Fibroblast of skin of left biceps (primary cell): ENCODE results near the gene REPS1.

Source experiments
- DNase-seq, 2 experiments: peaks; one replicate each; pipeline ENCODE4 v3.0.0-alpha.2; 2013; ENCODE audit warnings: low read depth in 2 of 2

The REPS1 gene

DNA sequence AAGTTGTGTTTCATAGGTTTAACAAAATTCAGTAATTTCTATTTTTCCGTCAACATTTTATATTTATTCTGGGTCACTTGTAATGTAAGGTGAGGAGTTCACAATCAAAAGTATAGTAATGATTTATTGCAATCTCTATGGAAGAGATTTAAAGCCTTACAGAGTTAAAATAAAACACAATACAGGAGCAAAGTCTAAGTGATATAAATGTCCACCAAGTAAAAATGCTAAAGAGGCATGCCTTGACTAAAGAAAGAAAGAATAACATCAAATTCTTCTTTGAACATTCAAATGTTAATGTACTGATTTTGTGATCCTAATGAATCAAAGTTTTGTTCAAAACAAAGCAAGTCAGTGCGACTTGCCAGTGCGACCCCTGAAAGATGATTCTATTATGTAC is 61.5 kb downstream of the REPS1 start:
- DNase-seq: no peak

DNA sequence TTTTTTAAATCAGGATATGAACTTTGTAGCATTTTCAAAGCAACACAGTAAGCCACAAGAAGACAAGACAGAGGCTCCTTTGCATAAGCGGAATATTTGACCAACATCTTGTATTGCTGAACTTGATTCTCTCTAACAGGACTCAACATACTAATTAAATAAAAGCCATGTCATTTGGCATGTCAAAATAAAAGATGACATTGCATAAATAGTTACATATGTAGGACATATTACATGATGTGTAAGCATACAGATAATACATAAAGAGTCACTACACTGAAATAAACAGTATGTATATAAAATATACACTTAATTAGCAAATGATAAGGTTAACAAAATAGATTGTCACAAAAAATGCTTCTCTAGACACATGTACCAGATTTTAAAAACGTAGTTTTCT is 62.2 kb downstream of the REPS1 start:
- DNase-seq: no peak

DNA sequence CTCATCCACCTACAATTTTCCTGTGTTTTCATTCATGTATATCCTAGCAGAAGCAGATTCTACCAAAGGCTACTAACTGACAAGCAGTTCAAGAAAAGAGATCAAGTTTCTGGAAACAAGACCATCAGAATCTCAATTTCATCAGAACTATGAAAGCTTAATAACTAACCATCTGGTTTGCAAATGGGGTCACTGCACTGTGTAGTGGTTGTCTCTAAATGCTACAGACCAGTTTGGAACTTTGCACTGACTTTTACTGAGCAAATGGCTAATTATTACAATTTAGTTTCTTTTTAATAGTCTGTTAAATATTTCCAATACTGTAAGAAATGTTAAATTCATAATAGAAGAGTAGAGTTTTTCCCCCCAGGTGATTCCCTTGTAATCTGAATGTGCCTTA is 64.5 kb downstream of the REPS1 start:
- DNase-seq: no peak

DNA sequence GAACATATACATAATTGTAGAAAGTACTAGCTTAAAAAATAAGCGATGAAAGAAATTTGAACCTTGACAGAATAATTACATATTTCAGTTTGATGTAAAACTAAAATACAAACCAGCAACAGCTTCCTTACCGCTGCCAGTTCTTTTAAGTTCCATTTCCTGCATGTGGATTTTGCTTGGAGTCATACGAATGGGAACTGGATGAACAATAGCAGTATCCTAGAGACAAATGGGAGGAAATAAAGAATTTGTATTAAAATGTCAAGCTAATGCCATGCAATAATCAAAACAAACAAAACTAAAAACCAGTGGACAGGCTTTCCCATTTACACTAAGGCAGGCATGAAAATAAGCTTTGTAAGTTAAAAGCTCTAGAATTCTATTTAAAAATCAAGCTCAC is 67.1 kb downstream of the REPS1 start:
- DNase-seq: no peak

DNA sequence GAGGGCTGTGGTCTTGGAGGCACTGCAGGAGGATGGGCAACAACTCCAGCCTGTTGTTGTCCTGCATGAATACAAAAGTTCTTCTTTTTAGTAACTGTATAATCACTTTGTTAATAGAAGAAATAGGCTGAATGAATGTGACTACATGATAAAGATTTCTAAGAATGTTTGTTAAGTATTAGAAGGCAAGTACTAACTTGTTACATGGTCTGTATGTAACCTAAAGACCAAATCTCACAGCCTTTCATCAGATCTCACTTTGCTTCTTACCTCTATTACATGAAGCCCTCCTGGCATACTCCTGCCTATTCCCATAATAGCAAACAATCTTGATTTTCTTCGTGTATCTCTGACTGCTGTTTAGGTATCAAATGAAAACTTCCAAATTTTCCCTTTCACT is 73.4 kb downstream of the REPS1 start:
- DNase-seq: no peak

DNA sequence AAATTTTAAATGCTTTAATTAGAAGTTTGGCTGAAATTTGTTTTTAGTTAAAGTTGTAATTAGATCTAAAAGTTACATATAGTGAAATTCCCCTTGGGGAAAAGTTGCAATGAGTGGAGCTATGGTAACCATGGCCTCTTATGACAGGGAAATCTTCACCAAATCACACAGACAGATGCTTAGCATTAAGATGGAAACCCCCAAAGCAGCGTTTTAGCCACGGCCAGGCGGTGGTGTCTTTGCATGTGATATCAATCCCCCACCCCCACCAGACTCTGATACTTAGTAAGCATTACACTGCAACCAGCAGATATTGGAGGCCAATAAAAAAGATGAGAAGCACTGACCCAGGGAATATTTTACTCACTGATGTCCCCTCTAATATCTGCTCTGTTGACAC is 75.7 kb downstream of the REPS1 start:
- no peak for DNase-seq

DNA sequence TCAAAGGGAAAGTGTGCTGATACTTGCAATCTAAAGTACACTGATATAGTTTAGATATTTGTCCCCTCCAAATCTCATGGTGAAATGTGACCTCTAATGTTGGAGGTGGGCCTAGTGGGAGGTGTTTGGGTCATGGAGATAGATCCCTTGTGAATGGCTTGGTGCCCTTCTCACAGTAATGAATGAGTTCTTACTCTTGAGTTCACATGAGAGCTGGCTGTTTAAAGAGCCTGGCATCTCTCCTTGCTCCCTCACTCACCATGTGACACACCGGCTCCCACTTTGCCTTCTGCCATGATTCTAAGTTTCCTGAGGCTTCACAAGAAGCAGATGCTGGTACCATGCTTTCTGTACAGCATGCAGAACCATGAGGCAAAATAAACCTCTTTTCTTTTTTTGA is 78.1 kb downstream of the REPS1 start:
- no peak for DNase-seq

DNA sequence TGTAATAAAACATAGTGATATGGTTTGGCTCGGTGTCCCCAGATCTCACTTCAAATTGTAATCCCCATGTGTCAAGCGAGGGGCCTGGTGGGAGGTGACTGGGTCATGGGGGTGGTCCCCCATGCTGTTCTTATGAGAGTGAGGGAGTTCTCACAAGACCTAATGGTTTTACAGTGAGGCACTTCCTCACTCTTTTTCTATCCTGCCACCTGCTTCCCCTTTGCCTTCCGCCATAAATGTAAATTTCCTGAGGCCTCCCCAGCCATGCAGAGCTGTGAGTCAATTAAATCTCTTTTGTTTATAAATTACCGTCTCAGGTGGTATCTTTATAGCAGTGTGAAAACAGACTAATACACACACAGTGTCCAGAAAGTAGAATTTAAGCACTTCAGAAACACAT is 78.5 kb downstream of the REPS1 start:
- no peak for DNase-seq

DNA sequence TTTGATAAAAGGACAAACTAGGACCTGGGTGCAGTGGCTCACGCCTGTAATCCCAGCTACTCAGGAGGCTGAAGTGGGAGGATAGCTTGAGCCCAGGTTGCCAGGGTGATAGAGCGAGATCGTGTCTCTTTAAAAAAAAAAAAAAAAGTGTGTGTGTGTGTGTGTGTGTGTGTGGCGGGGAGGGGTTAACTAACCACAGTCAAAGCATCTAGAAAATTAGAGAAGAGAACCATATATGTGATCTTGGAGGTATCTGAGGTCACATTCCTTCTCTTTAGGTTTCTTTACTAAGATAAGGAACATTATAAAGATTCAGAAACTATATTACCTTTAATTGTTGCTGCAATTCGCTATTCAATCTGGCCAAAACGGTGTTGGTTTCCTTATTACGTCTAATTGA is 80.9 kb downstream of the REPS1 start:
- DNase-seq: no peak

DNA sequence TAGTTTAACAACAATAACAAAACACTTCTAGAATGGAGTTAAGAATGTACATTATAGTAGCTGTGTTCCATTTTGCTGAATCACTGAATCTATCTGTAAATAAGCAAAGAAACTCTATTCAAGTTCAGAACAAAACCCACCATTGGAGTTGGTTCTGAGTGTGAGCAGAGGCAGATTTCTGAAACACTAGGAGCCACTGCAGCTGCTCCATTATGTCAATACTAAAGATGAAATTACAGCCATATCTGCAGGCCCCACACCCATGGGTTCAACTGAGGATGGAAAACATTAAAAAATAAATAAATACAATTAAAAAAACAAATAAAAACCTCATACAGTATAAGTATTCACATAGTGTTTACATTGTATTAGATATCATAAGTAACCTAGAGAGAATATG is 91.0 kb downstream of the REPS1 start:
- no peak for DNase-seq

DNA sequence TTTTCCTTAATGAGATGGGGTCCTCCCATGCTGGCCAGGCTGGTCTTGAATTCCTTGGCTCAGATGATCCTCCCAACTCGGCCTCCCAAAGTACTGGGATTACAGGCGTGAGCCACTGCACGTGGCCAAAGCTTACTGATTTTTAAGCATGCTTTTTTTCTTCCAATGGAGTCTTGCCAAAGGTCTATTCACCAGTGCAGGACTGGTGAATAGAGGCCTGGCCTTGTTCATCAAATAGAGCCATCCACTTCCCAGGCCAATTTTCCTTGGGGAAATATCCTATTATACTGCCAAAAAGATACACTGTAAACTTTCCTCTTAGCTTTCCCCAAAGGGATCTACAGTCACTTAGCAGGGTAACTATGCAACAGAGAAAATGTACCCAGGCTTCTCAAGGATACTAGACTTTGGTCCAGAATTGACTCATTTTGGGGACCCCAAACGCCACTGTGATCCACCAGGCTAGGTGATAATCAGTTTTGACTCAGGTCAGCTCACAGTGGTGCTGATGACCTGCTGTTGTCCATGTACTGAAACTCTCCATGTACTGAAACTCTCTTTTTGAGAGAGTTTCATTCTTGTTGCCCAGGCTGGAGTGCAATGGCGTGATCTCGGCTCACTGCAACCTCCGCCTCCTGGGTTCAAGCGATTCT is 91.8 kb downstream of the REPS1 start:
- DNase-seq: no peak

DNA sequence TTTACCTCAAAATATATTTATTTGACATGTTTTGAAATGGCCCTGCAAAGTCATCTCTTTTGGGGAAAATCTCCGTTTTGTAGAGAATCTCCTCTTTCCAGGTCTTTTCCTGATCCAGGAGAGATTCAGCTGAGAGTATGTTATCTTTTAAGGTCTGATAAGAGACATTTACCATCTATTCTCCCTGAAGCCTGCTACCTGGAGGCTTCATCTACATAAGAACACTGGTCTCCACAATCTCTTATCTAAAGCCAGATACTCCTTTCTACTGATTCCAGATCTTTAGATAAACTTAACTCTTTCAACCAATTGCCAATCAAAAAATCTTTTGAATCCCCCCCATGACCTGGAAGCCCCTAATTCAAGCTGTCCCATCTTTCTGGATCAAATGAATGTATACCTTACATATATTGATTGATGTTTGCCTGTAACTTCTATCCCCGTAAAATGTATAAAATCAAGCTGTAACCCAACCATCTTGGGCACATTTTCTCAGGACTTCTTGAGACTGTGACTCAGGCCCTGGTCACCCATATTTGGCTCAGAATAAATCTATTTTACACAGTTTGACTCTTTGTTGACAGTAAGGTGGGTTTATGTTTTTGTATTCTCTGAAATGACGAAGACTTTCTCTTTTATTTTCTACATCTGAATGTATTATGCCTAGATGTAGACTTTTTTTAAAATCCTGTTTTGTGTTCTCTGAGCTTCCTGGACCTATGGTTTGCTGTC is 96.6 kb downstream of the REPS1 start:
- DNase-seq: no peak

DNA sequence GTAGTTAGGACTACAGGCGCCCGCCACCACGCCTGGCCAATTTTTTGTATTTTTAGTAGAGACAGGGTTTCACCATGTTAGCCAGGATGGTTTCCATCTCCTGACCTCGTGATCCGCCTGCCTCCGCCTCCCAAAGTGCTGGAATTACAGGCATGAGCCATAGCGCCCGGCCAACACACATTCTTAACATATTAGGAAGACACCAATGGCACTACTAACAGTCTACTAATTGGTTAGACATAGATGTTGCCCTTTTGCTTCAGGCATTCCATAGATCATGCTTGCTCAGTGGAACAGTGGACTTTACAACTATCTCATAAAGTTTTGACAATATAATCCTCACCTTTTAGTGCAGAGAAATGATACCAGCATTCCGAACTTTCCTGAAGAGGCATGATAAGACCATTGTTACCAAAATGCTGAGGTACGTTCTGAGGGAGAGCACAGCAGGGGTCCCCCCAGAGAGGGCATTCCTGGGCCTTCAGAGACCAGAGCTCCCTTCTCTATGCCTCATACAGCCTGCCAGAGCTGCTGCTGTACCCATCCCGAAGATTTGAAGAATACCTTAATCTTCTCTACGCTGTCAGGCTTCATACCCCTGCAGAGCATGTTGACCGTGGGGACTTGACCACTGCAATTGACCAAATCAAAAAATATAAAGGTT is 102.8 kb downstream of the REPS1 start:
- no peak for DNase-seq

DNA sequence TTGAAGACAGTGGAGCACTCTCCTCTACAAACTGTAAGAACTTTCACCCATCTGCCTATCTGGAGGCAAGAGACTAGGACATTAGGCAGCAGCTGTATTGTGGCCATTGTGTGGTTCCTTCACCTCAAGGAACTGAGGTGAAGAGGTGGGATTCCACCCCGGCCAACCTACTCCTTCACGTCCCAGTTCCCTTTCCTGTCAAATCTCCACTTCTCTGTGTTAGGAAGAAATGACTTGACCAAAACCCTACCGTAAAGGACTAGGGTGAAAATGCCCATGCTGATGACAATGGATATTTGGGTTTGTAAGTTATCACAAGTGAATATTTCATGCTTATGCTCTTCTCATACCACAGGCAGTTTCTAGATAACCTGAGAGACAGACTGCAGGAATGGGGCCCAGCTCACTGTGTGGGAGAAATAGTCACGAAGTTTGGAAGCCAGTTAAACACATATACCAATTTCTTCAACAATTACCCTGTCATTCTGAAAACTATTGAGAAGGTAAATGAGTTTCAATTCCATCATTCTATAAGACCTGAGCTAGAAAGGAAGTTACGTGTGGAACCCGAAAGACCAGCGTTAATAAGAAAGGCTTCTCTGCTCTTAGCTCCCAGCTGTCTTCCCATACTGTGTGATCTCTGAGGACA is 105.6 kb downstream of the REPS1 start:
- DNase-seq: no peak

DNA sequence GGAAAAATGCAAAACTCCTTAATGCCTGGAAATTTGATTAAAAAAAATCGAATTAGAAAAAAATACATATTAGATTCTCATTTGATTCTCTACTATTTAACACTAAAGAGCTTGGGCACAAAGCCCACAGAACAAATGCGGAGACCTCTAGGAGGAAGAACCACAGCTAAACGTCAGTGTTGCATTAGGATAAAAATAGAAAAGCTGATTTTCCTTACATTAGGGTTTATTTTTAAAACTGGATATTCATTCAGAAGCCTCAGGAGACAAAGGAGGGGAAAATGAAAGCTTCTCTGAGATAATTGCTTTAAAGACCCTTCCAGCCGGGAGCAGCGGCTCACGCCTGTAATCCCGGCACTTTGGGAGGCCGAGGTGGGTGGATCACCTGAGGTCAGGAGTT is 114.9 kb downstream of the REPS1 start:
- DNase-seq: no peak

DNA sequence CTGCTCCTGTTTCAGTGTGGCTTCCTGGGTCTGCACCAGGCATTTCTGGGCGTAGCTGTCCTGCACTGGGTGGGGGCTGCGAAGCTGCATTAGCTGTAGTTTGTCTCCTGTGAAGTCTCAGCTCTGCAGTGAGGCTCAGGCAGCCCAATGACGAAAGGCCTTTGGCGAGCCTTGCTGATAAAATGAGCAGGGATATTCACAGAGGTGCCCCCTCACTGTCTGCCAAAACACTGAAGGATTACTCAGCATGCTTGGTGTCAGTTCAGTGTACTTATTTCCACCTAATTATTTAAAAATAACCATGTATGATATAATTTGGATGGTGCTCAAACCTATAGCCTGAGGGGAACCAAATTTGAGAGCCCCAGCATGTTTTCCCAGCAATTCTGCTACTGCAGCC is 118.7 kb downstream of the REPS1 start:
- DNase-seq: no peak

DNA sequence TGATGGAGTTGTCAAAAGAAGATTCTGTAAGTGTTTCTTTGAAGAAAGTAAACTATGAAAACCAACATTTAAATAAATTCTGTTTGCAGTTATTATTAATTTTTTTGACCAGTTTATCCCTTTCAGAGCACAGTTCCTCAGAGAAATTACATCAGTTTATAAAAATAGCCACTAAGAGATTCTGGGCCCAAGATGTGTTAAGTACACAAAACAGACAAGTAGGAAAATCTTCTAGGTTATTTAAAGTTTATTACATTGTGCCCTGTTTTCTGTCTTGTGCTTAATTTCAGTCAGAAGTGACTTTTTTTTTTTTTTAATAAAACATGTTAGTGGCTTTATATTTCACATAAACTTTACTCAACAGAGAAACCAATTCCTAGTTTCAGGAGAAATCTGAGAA is 119.9 kb downstream of the REPS1 start:
- DNase-seq: no peak

DNA sequence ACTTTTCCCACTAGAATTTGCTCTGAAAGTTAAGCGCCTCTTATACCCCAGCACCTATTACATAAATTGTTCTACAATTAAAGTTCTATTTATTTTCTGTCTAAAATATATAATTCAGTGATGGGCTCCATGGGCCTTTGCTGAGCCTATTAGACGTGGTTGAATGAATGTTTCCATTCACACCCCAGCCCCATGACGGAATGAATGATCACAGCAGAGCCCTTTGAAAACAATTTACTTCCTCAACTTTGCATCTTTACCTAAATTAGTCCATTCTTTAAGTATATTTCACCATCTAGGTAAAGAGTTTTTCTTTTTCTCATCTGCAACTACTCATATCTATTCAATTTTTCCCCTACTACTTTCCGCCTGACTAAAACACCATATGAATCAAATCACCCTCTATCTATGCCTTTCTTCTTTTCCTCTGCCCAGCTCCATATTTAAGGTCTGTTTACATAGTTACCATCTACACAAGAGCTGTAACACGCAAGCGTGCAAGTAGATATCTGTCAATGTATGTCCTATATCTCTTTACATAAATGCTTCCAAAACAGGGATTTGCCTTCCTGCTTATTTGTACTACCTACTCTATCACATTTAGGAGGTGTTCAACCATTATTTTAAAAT is 122.5 kb downstream of the REPS1 start:
- no peak for DNase-seq

DNA sequence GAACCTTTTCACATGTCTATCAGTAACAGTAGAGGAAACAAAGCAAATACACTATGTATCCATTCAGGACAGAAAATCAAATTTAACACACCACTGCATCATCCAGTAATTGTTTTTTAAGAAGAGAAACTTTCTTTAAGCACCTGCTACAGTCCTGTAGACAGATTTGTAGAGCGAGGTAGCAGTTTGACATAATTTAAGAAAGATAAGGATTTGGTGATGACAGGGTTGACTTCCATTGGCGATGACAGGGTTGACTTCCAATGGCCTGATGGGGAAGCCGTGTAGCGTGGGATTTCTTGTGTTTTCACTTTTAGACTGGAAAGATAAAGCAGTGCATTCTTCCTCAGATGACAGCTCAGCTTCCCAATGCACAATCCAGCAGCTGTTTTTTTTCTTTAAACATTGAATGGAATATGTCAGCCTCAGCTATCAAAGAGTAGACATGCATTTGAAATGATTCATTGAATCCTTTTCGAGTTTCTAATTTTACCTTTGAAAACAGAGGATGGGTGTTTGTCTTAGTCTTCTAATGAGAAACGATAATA is 123.6 kb downstream of the REPS1 start:
- DNase-seq: no peak

DNA sequence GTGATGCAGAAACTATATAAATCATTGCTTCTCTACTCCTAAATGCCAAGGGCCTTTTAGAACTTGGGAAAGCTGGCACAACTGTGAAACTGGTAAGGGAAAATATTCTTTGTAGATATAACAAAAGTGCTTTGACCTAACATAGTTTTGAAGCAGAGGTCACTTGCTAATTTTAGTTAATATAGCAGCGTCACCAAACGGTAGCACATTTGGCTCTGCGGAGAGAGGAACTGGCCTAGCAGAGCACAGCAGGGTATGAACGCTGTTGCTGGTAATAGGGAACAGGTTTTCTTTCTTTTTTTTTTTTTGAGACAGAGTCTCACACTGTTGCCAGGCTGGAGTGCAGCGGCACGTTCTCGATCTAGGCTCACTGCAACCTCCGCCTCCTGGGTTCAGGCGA is 124.7 kb downstream of the REPS1 start:
- DNase-seq: no peak

DNA sequence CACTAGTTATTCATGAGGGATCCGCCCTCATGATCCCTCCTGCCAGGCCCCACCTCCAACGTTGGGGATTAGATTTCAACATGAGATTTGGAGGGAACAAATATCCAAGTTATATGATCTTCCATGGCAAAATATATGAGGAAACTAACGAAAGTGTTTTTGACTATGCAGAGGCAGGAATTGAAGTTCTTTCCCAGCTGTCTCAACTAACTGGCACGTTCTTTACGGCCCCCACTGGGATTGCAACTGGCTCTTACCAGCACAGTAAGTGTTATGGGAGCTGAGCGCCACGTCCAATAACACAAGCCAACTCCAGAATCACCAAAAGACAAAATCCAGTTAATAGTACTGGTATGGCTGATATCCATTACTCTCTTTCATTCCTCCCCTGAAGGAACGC is 125.6 kb downstream of the REPS1 start:
- DNase-seq: no peak

DNA sequence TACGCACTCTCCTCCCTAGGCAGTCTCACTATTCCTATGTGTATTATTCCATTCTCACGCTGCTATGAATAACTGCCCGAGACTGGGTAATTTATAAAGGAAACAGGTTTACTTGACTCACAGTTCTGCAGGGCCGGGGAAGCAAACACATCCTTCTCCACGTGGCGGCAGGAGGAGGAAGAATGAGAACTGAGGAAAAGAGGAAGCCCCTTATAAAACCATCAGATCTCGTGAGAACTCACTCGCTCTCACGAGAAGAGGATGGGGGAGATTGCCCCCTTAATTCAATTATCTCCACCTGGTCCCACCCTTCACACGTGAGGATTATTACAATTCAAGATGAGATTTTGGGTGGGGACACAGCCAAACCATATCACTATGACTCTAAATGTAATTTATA is 130.3 kb downstream of the REPS1 start:
- no peak for DNase-seq
